GM12892 (cell line): ENCODE data around the gene NFYC.

Source experiments
- POLR2A ChIP-seq: IDR thresholded peaks from 2 replicates; pipeline ENCODE4 v1.6.1; 2011; ENCODE audit warnings: low read depth, low read length, control low read depth
- POLR2AphosphoS5 ChIP-seq: IDR thresholded peaks from 2 replicates; pipeline ENCODE4 v1.6.1; 2011; ENCODE audit warnings: low read depth, low read length, control low read depth
- TAF1 ChIP-seq: IDR thresholded peaks from 2 replicates; pipeline ENCODE4 v1.6.1; 2011; ENCODE audit warnings: low read depth, mild to moderate bottlenecking, control low read depth, low read length, borderline replicate concordance

DNA sequence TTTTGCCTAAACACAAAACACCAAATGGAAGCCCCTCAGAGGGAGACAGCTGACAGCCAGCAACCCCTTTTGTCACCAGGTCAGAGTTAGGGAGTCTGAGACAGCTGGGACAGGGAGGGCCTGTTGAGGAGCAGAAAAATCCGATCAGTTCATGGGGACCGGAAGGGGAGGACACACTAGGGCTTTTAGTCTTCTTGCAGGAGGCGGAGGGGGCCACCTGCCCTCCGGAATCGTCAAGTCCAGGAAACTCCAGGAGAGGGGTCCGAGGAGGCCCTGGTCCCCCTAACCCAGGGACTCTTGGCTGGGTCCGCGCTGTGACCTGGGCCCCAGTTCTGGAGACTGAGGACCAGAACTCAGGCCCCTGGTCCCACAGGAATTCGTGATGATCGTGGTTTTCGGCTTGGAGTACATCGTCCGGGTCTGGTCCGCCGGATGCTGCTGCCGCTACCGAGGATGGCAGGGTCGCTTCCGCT, 126.3 kb downstream of the NFYC start:
- TF ChIP-seq POLR2A: no peak
- no peak for TF ChIP-seq POLR2AphosphoS5
- TF ChIP-seq TAF1: no peak
